NCI-H1436 (cell line): Measurements from ENCODE around the gene AVPR2.

ENCODE experiments used
- DNase-seq: peaks from one replicate; lab custom pipeline; 2025; lab: John Stamatoyannopoulos, UW

AVPR2 gene

GRCh38 chrX:153903991-153904957 lies at the start of gene AVPR2:
Gene AVPR2, plus strand, starts transcription at chrX:153904673. Its CDS starts 473 bp downstream, at chrX:153905146.
- no peak for DNase-seq

DNA sequence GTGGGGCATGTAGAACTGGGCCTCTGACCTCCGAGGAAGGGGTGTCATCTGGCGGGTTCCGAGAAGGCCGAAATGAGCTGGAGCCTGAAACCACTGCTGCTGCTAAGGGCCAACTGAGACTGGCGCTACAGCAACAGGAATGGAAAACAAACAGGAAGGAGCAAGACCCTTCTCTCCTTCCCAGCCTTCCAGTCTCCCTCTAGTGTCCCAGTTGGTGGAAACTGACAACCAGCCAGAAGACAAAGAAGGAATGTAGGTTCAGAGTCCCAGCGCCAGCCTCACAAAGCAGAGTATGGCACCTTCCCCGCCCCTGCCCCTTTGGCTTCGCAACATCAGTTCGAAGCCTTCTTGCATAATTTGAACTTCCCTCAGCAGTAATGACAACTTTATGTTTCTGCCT lies 49.8 kb upstream of the AVPR2 start:
- no peak for DNase-seq

DNA sequence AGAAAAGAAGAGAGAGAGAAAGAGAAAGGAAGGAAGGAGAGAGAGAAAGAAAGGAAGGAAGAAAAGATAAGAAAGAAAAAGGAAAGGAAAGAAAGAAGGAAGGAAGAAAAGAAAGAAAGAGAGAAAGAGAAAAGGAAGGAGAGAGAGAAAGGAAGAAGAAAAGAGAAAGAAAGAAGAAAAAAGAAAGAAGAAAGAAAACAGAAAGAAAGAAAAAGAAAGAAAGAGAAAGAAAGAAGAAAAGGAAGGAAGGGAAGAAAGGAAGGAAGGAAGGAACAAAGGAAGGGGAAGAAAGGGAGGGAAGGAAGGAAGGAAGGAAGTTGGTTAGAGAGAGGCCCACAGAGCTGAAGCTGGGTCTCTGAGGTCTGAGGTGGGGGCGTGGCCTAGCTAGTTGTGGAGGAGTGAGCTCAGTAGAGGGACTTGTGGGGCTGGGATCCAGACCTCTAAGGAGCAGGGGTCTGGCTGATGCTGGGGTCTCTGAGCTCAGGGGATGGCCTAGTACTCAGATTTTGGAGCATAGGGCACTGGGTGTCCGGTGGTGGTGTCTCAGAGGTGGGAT lies 47.0 kb upstream of the AVPR2 start:
- no peak for DNase-seq

DNA sequence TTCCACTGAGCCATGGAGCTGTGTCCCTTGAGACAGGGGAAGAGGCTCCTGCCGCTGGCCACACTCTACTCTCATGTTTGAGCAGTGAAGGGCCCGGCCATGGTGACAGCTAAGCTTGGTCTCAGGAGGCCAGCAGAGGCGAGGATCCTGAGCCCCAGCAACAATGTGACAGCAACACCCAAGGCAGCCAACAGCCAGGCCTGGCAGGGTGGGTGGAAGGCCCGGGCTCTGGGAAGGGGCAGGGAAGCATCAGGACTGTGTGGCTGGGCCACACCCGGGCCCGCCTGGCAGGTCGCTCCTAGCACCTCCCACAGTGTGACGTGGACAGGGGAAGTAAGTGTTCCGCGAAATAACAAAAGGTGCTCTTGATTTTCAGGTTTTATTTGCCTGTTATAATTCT lies 43.3 kb upstream of the AVPR2 start:
- no peak for DNase-seq

GRCh38 chrX:153861733-153862310 lies 42.7 kb upstream of the AVPR2 start:
- DNase-seq, result no peak

DNA sequence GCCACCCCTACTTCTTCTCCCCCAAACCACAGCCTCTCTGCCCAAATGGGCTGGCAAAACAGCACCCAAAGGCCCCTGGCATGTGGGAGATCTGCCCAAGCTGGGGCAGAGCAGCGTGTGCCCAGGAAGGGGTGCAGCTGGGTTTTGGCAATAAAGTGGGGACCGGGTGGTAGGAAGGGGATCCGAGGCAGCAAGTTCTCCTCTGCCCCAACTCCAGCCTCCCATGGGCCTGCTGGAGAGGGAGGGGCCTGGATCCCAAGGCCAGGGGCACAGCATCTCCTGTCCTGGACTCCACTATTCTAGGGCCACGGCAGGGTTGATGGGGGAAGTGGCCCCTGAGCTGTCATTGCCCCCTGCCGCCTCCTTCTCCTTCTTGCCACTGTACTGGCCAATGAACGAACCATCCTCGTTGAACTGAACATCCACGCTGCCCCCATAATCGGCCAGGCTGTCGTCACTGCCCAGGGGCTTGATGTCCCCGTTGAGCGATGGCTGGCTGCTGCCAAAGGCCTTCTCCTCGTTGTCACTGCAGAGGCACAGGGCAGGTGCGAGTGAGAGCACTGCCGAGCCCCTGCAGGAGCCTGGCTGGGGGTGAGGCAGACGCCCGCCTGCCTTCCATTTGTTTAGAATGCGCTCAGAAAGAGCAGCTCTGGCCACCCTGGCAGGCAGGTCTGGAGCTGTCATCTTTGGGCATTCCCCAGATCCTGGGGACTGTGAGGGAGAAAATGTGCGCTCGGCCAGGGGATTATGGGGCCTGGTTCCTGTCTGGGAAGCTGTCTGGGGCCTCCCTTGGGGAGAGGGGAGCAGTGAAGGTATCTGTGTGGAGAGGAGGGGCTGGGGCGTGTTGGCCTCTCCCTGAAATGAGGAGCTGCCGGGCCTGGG lies 41.9 kb upstream of the AVPR2 start:
- no peak for DNase-seq

DNA sequence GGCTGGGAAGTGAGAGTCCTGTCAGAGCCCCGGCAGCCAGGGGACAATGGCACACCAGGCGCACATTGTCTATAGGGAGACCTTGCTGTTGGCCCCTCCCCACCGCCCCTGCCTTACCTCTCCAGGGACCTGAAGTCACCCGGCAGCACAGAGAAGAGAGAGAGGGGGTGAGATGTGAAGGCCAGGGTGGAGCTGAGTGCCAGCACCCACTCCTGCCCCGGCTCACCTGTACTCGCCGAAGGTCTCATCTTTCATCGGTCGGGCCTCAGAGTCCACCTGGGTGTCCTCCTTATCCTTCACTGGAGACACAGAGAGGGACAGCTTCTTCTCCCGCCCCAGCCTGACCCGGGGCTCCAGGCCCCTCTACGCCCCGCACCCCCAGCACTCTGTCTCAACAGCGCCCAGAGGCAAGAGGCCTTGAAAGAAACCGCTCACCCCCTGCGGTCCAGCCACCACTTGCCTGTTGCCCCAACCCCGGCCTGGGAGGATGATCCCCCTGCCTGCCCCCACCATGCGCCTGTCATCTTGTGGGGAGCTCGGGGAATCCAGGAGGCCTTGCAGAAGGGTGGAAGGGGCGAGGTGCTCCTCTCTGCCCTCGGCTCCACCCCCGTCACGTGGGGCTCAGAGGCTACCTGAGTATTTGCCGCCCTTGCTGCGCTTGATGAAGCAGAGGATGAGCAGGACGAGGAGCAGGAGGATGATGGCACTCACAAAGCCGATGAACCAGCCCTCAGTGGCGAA lies 41.1 kb upstream of the AVPR2 start:
- no peak for DNase-seq

DNA sequence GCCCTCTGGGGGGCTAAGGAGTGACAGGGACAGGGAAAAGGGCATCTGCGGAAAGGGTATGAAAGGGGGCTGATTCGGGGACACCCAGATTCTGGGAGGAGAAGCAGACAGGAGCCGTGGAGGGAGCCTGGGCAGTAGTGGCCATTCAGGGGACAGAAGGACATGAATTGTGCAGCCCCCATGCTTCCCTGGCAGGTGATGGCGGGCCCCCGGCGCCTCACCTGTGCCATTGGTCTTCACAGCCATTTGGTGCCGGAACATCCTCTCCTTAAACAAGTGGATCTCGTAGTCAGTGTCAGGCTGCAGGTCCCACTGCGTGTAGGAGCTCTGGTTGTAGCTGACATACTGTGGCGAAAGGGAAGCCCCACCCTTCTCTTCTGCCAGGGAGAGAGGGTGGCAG lies 40.4 kb upstream of the AVPR2 start:
- no peak for DNase-seq

- DNase-seq, result no peak
Measured at GRCh38 chrX:153864561-153865320, 39.7 kb upstream of the AVPR2 start.

- DNase-seq, result no peak
Measured at GRCh38 chrX:153865321-153865580, 39.2 kb upstream of the AVPR2 start.

DNA sequence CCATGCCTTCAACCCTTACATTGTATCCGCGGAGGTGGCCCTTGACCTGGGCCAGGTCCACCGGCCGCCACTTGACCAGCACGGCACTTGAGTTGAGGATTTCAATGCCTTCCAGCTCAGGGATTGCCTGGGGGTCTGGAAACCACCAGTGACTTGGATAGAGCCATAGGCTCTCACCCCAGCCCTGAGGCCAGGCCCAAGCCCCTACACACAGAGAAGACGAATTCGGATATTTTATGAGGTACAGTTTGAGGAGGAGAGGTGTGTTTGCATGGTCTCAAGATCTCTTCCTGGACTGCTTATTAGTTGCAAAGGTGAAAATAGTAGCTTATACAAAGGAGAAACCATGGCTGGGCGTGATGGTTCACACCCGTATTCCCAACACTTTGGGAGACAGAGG lies 38.8 kb upstream of the AVPR2 start:
- DNase-seq, result no peak

DNA sequence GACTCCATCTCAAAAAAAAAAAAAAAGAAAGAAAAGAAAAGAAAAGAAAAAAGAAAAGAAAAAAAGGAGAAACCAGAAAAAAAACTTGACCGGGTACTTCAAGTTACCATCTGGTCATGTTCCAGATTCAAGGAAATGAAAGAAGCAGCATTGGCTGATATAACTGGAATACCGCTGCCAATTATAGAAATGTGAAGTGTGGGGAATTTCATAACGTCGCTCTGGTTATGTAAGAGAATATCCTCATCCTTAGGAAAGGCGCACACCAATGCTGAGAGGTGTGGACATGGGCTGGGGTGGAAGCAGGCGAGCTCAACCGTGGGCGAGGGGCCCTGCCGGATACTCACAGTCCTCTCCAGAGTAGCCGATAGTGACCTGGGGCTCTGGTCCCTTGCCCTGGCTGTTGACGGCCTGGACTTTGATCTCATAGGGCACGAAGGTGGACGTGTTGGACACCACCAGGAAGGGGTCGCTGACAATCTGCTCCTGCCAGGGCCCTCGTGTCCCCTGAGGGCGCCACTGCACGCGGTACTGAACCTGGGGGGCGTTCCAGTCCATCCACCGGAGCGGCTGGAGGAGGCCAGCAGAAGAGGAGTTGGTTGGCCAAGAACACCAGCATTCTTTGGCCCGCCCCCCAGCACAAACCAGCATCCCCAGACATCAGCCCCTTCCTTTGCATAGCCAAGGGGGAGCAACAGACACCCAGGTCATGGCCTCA lies 38.0 kb upstream of the AVPR2 start:
- DNase-seq, result no peak

- DNase-seq, result no peak
Measured at GRCh38 chrX:153867139-153867538, 37.3 kb upstream of the AVPR2 start.

- no peak for DNase-seq
Measured at GRCh38 chrX:153867671-153868070, 36.8 kb upstream of the AVPR2 start.

GRCh38 chrX:153868576-153869472 lies 35.6 kb upstream of the AVPR2 start:
- DNase-seq, result no peak

GRCh38 chrX:153869473-153870287 lies 34.8 kb upstream of the AVPR2 start:
- no peak for DNase-seq

GRCh38 chrX:153870288-153870690 lies 34.2 kb upstream of the AVPR2 start:
- DNase-seq, result no peak

DNA sequence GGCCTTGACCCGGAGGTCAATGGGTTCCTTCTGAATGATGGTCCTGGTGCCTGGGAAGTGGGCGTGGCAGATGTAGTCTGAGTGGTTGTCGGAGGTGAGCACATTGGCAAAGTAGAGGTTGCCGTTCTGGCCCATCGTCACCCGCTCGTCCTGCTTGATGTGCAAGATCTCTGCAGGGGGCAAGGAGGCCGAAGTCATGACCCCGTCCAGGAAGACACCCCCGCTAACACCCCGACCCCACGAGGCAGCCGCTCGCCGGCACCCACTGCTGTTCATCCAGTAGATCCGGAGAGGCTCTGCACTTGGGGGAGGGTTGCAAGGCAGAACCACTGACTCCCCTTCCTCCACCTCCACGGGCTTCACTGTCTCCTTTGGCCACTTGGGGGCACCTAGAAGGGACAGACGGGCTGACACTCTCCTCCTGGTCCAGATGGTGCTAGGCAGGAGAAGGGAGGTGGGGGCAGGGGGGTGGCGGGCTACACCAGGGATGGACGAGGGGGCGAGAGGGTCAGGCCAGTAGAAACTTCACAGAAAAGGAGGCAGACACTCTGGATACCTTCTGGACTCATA lies 33.6 kb upstream of the AVPR2 start:
- DNase-seq, result no peak
